PC-3 (cell line): ENCODE measurements around the gene WDR83. TPM values are rescaled to one million over a fixed set of nuclear protein-coding genes. Genes with fewer than 3 reads are reported as not detected.

ENCODE experiments used
- ATAC-seq: fragments of 200-7000 bp; cut with Tn5 transposase; 2 replicates; pipeline ENCODE4 v1.9.1; 2020; ENCODE audit warnings: mild to moderate bottlenecking, moderate library complexity
- BruUV-seq: library from RNA; stranded (reverse); fragments of 400-500 nt; replicated peaks from 2 replicates; lab custom pipeline; 2021; lab: Mats Ljungman, UMichigan
- CTCF ChIA-PET: fragments of 300-600 bp; sonication (Branson Sonifier 250); formaldehyde crosslinking; loops from one replicate; lab custom pipeline; 2022; ENCODE audit warnings: antibody characterized with exemption; lab: Charles Lee
- POLR2A ChIA-PET: fragments of 300-600 bp; sonication (Branson Sonifier 250); formaldehyde crosslinking; loops from one replicate; lab custom pipeline; 2022; ENCODE audit warnings: antibody characterized with exemption; ENCODE audit not compliant: unreplicated experiment; lab: Charles Lee
- DNase-seq: peaks from one replicate; pipeline ENCODE4 v3.0.0-alpha.2; 2015
- H2AFZ ChIP-seq: fragments of 300-600 bp; sonication (generic); 2 replicates; pipeline ENCODE4 v1.6.0; 2016; ENCODE audit warnings: antibody characterized with exemption, low read length
- H3F3A ChIP-seq: fragments of 300-600 bp; sonication (generic); one replicate; pipeline ENCODE4 v1.6.0; 2017; ENCODE audit warnings: antibody characterized with exemption, low read length, control low read depth, mild to moderate bottlenecking; ENCODE audit not compliant: unreplicated experiment
- H3K27ac ChIP-seq: fragments of 300-600 bp; sonication (generic); 2 replicates; pipeline ENCODE4 v1.5.1; 2016; ENCODE audit warnings: mild to moderate bottlenecking, low read length
- H3K27me3 ChIP-seq: fragments of 300-600 bp; sonication (generic); 2 replicates; pipeline ENCODE4 v1.6.1; 2016; ENCODE audit warnings: low read length, mixed read lengths
- H3K36me3 ChIP-seq: fragments of 300-600 bp; sonication (generic); 2 replicates; pipeline ENCODE4 v1.6.1; 2016; ENCODE audit warnings: low read depth, mixed run types, low read length, mixed read lengths
- H3K4me1 ChIP-seq: fragments of 300-600 bp; sonication (generic); 2 replicates; pipeline ENCODE4 v1.5.1; 2016; ENCODE audit warnings: low read length; ENCODE audit not compliant: insufficient read depth
- H3K4me2 ChIP-seq: fragments of 300-600 bp; sonication (generic); 2 replicates; pipeline ENCODE4 v1.6.0; 2016; ENCODE audit warnings: low read length
- H3K4me3 ChIP-seq: fragments of 300-600 bp; sonication (generic); 2 replicates; pipeline ENCODE4 v1.5.1; 2016; ENCODE audit warnings: mild to moderate bottlenecking, low read length, mixed read lengths
- H3K79me2 ChIP-seq: fragments of 300-600 bp; sonication (generic); 2 replicates; pipeline ENCODE4 v1.6.1; 2017; ENCODE audit warnings: low read length, mixed read lengths
- H3K9ac ChIP-seq: fragments of 300-600 bp; sonication (generic); 2 replicates; pipeline ENCODE4 v1.6.0; 2016; ENCODE audit warnings: mild to moderate bottlenecking, low read length
- H3K9me2 ChIP-seq: fragments of 300-600 bp; sonication (generic); replicated peaks from 2 replicates; pipeline ENCODE4 v1.6.1; 2016; ENCODE audit warnings: mixed run types, low read length, mixed read lengths
- H3K9me3 ChIP-seq: fragments of 300-600 bp; sonication (generic); 2 replicates; pipeline ENCODE4 v1.6.1; 2016; ENCODE audit warnings: low read length, mixed read lengths
- H4K20me1 ChIP-seq: fragments of 300-600 bp; sonication (generic); 2 replicates; pipeline ENCODE4 v1.6.1; 2016; ENCODE audit warnings: low read length, mixed read lengths
- CTCF ChIP-seq: fragments of 300-600 bp; sonication (generic); conservative IDR thresholded peaks from 2 replicates; pipeline ENCODE4 v1.5.1; 2017; ENCODE audit warnings: antibody characterized with exemption, low read depth, mild to moderate bottlenecking, low read length
- EZH2 ChIP-seq: fragments of 300-600 bp; sonication (generic); IDR thresholded peaks from one replicate; pipeline ENCODE4 v1.6.1; 2017; ENCODE audit warnings: antibody characterized with exemption, mild to moderate bottlenecking, low read length; ENCODE audit not compliant: unreplicated experiment
- EZH2phosphoT487 ChIP-seq: fragments of 300-600 bp; sonication (generic); IDR thresholded peaks from 2 replicates; pipeline ENCODE4 v1.6.1; 2018; ENCODE audit warnings: mild to moderate bottlenecking, antibody characterized with exemption, low read length, borderline replicate concordance
- intact Hi-C: fragments of 100-400 bp; cut with micrococcal nuclease; formaldehyde crosslinking; loops from 2 replicates; pipeline ENCODE4 v1.9.0; 2023
- total RNA-seq: library from RNA; depleted of rRNA; stranded (reverse); fragments of >200 nt; gene quantifications from 2 replicates; pipeline ENCODE4 v1.2.3, GENCODE V29; 2014

The WDR83 gene
- total RNA-seq, 1 experiment from 2014 or later, result 39.5 TPM

- Histone ChIP-seq H3K36me3 (peaks cover 7% of the 10 kb centered on the region), H3K4me2 (no peak overlapping the region; the same call in 1 of the 2 replicates), H3K9ac (no peak overlapping the region), H3K27me3 (no peaks in the 10 kb centered on the region), H2AFZ (no peak overlapping the region), H3K9me3 (no peaks in the 10 kb centered on the region), H3K79me2 (peaks cover 14% of the 10 kb centered on the region), H3F3A (no peaks in the 10 kb centered on the region), H3K9me2 (no peaks in the 10 kb centered on the region), H3K27ac (no peak overlapping the region), H4K20me1 (no peaks in the 10 kb centered on the region), H3K4me3 (no peak overlapping the region), H3K4me1 (peaks cover 15% of the 10 kb centered on the region)
- ChIA-PET CTCF (no interaction called here), POLR2A (no interaction called here)
- TF ChIP-seq CTCF (no peak), EZH2phosphoT487 (no peak), EZH2 (no peak)
- no TSS peak for BruUV-seq
- intact Hi-C loops, result no loop called here
- ATAC-seq (no peak), DNase-seq (no peak)
Observed at GRCh38 chr19:12694641-12695040, 28.0 kb downstream of the WDR83 start.

GRCh38 chr19:12695096-12695495 is 28.5 kb downstream of the WDR83 start:
- ChIA-PET POLR2A (no interaction called here), CTCF (no interaction called here)
- peaks cover 14% of the 10 kb centered on the region for H3K79me2 ChIP-seq
- no peak overlapping the region for H3K9ac ChIP-seq
- peaks cover 9% of the 10 kb centered on the region for H3K36me3 ChIP-seq
- H3K9me3 ChIP-seq, result no peaks in the 10 kb centered on the region
- peaks cover 15% of the 10 kb centered on the region for H3K4me1 ChIP-seq
- no TSS peak for BruUV-seq
- no peak overlapping the region for H2AFZ ChIP-seq
- no peak overlapping the region; the same call in 1 of the 2 replicates for H3K4me3 ChIP-seq
- no peak for ATAC-seq
- no peak overlapping the region for H3K27ac ChIP-seq
- H3F3A ChIP-seq, result no peaks in the 10 kb centered on the region
- H3K9me2 ChIP-seq, result no peaks in the 10 kb centered on the region
- intact Hi-C loops, result no loop called here
- no peak for TF ChIP-seq EZH2
- TF ChIP-seq CTCF, result no peak
- no peak for TF ChIP-seq EZH2phosphoT487
- DNase-seq, result no peak
- no peaks in the 10 kb centered on the region for H4K20me1 ChIP-seq
- no peaks in the 10 kb centered on the region for H3K27me3 ChIP-seq
- H3K4me2 ChIP-seq, result peak overlapping the region; percentile 96

GRCh38 chr19:12695514-12695913 is 28.9 kb downstream of the WDR83 start:
- Histone ChIP-seq H3K4me3 (peak overlapping the region; percentile 83), H3K9ac (peak overlapping the region; percentile 82), H3K9me2 (no peaks in the 10 kb centered on the region), H3K4me1 (peaks cover 15% of the 10 kb centered on the region), H3K36me3 (peaks cover 11% of the 10 kb centered on the region), H4K20me1 (no peaks in the 10 kb centered on the region), H3F3A (no peaks in the 10 kb centered on the region), H3K27me3 (no peaks in the 10 kb centered on the region), H3K4me2 (peak overlapping the region; percentile 96), H3K79me2 (peaks cover 14% of the 10 kb centered on the region), H3K9me3 (no peaks in the 10 kb centered on the region), H2AFZ (no peak overlapping the region), H3K27ac (no peak overlapping the region)
- no peak for DNase-seq
- CTCF ChIA-PET, result no interaction called here
- BruUV-seq, result no TSS peak
- TF ChIP-seq EZH2, result no peak
- TF ChIP-seq CTCF, result no peak
- TF ChIP-seq EZH2phosphoT487, result no peak
- POLR2A ChIA-PET, result no interaction called here
- ATAC-seq, result no peak
- intact Hi-C loops, result no loop called here
